ENCODE data around the gene RSRC1.

DNA sequence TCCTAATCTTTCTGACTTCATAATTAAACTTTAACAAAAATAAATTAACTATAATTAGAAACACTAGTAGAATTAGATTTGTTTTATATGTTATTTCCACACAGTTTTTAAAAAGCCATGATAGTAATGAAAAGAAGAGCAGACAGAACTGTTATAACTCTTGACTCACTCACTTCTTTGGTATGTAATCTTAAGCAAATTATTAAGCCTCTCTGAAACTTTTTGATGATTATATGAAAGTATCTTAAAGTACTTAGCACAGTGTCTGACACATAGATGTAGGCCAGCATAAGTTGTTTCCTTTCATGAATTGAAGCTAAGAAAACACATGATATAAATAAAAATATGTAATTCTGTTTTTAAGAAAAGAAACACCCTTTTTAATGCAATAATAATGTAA is 337.5 kb downstream of the RSRC1 start:
- no peak for TF ChIP-seq POLR2AphosphoS5 (IDR thresholded peaks at IDR 0.05; ENCODE audit: low read depth, low read length)
- TF ChIP-seq, protein P1, sequence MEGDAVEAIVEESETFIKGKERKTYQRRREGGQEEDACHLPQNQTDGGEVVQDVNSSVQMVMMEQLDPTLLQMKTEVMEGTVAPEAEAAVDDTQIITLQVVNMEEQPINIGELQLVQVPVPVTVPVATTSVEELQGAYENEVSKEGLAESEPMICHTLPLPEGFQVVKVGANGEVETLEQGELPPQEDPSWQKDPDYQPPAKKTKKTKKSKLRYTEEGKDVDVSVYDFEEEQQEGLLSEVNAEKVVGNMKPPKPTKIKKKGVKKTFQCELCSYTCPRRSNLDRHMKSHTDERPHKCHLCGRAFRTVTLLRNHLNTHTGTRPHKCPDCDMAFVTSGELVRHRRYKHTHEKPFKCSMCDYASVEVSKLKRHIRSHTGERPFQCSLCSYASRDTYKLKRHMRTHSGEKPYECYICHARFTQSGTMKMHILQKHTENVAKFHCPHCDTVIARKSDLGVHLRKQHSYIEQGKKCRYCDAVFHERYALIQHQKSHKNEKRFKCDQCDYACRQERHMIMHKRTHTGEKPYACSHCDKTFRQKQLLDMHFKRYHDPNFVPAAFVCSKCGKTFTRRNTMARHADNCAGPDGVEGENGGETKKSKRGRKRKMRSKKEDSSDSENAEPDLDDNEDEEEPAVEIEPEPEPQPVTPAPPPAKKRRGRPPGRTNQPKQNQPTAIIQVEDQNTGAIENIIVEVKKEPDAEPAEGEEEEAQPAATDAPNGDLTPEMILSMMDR (IDR thresholded peaks at IDR 0.05; ENCODE audit: control extremely low read depth in 1 of 3, insufficient read depth in 1 of 3, low read depth in 1 of 3, low read length in 3 of 3): no peak
- no peak for TF ChIP-seq TEAD4 (IDR thresholded peaks at IDR 0.05; ENCODE audit: low read depth, low read length)
- no peak for TF ChIP-seq EZH2 (IDR thresholded peaks at IDR 0.05; ENCODE audit: low read depth, low read length, severe bottlenecking)
- TF ChIP-seq ZNF274 (IDR thresholded peaks at IDR 0.05; ENCODE audit: borderline replicate concordance, extremely low read depth, low read length): no peak
- no peak for TF ChIP-seq POLR2A (IDR thresholded peaks at IDR 0.05; ENCODE audit: control extremely low read depth in 1 of 2, low read depth in 2 of 2, low read length in 2 of 2)
- TF ChIP-seq RXRA (IDR thresholded peaks at IDR 0.05; ENCODE audit: insufficient read depth, low read depth, low read length): no peak

All from H1 (cell line).